A673 (cell line): ENCODE measurements around the gene KLHL18. TPM values are rescaled to one million over a fixed set of nuclear protein-coding genes. Genes with fewer than 3 reads are reported as not detected.

Experiments used
- BruUV-seq: library from RNA; stranded (reverse); fragments of 400-500 nt; replicated peaks from 2 replicates; lab custom pipeline; 2021; lab: Mats Ljungman, UMichigan
- CTCF ChIA-PET: fragments of 300-600 bp; sonication (Branson Sonifier 250); formaldehyde crosslinking; loops from one replicate; lab custom pipeline; 2022; ENCODE audit warnings: antibody characterized with exemption; lab: Charles Lee
- POLR2A ChIA-PET: fragments of 300-600 bp; sonication (Branson Sonifier 250); formaldehyde crosslinking; loops from one replicate; lab custom pipeline; 2022; ENCODE audit warnings: antibody characterized with exemption; ENCODE audit not compliant: low non-redundant PET; lab: Charles Lee
- DNase-seq: peaks from one replicate; pipeline ENCODE4 v3.0.0-alpha.2; 2015; ENCODE audit warnings: low spot score
- H3K27ac ChIP-seq: fragments of 200-600 bp; sonication (generic); 2 replicates; pipeline ENCODE4 v1.5.1; 2016; ENCODE audit warnings: mixed run types, low read depth, mild to moderate bottlenecking, mixed read lengths, antibody characterized with exemption, low read length; ENCODE audit not compliant: poor library complexity, severe bottlenecking
- H3K27me3 ChIP-seq: fragments of 200-600 bp; sonication (generic); replicated peaks from 2 replicates; pipeline ENCODE4 v1.6.1; 2017; ENCODE audit warnings: mixed run types, low read depth, mild to moderate bottlenecking, mixed read lengths, antibody characterized with exemption, low read length; ENCODE audit not compliant: insufficient read depth, poor library complexity
- H3K36me3 ChIP-seq: fragments of 200-600 bp; sonication (generic); 2 replicates; pipeline ENCODE4 v1.6.1; 2016; ENCODE audit warnings: mixed run types, mild to moderate bottlenecking, mixed read lengths, antibody characterized with exemption, low read length; ENCODE audit not compliant: insufficient read depth, poor library complexity, severe bottlenecking
- H3K4me1 ChIP-seq: fragments of 200-600 bp; sonication (generic); 2 replicates; pipeline ENCODE4 v1.6.1; 2017; ENCODE audit warnings: mixed run types, mild to moderate bottlenecking, mixed read lengths, antibody characterized with exemption, low read length; ENCODE audit not compliant: insufficient read depth, poor library complexity, severe bottlenecking
- H3K4me3 ChIP-seq: fragments of 200-600 bp; sonication (generic); 2 replicates; pipeline ENCODE4 v1.5.1; 2016; ENCODE audit warnings: low read depth, mixed run types, mild to moderate bottlenecking, mixed read lengths, low read length; ENCODE audit not compliant: poor library complexity, severe bottlenecking
- H3K9me3 ChIP-seq: fragments of 200-600 bp; sonication (generic); 2 replicates; pipeline ENCODE4 v1.6.1; 2016; ENCODE audit warnings: mixed run types, low read depth, mild to moderate bottlenecking, mixed read lengths, antibody characterized with exemption, low read length; ENCODE audit not compliant: poor library complexity, severe bottlenecking
- EZH2 ChIP-seq: fragments of 200-600 bp; sonication (generic); IDR thresholded peaks from 2 replicates; pipeline ENCODE4 v1.6.1; 2017; ENCODE audit warnings: borderline replicate concordance, low read depth, mild to moderate bottlenecking, mixed read lengths, antibody characterized with exemption, low read length; ENCODE audit not compliant: poor library complexity, severe bottlenecking
- intact Hi-C: fragments of 100-400 bp; cut with micrococcal nuclease; formaldehyde crosslinking; loops from one replicate; pipeline ENCODE4 v1.10.0; 2022; ENCODE audit not compliant: unreplicated experiment
- total RNA-seq: library from RNA; stranded (reverse); gene quantifications from 2 replicates; pipeline ENCODE4 v1.2.3, GENCODE V29; 2021
- TF ChIP-seq, protein P1 (sequence below): fragments of 300-800, 200-600 bp; sonication (generic); conservative IDR thresholded peaks from 2 replicates; pipeline ENCODE4 v1.5.1; 2017; ENCODE audit warnings: low read depth, mild to moderate bottlenecking, antibody characterized with exemption, low read length, moderate library complexity, mixed read lengths

The KLHL18 gene
- total RNA-seq, 1 experiment from 2014 or later = 22.6 TPM

DNA sequence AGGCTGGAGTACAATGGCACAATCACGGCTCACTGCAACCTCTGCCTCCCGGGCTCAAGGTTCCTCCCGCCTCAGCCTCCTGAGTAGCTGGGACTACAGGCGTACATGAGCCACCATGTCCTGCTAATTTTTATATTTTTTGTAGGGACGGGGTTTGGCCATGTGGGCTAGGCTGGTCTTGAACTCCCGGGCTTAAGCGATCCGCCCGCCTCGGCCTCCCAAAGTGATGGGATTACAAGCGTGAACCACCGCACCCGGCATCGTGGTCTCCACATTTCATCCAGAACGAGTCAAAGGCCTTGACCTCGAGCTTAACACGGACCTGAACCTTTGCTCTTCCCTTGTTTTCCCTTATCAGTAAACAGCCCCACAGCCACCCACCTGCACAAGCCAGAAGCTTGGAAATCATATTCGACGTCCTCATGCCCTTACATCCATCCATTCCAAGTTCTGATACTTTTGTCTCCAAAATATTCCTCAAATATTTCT lies 96.7 kb downstream of the KLHL18 start:
- no peak for DNase-seq
- no TSS peak for BruUV-seq
- ChIA-PET POLR2A (no interaction called here), CTCF (interaction anchor here (0.5 kb wide), 1 partner anchor 8 kb away, joined by 4 read pairs; no protein-coding TSS in a partner anchor)
- no peaks in the 10 kb centered on the region for H3K36me3 ChIP-seq
- intact Hi-C loops = no loop called here
- H3K4me3 ChIP-seq = peak overlapping the region; percentile 75
- TF ChIP-seq, protein P1, sequence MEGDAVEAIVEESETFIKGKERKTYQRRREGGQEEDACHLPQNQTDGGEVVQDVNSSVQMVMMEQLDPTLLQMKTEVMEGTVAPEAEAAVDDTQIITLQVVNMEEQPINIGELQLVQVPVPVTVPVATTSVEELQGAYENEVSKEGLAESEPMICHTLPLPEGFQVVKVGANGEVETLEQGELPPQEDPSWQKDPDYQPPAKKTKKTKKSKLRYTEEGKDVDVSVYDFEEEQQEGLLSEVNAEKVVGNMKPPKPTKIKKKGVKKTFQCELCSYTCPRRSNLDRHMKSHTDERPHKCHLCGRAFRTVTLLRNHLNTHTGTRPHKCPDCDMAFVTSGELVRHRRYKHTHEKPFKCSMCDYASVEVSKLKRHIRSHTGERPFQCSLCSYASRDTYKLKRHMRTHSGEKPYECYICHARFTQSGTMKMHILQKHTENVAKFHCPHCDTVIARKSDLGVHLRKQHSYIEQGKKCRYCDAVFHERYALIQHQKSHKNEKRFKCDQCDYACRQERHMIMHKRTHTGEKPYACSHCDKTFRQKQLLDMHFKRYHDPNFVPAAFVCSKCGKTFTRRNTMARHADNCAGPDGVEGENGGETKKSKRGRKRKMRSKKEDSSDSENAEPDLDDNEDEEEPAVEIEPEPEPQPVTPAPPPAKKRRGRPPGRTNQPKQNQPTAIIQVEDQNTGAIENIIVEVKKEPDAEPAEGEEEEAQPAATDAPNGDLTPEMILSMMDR = no peak
- no peak for TF ChIP-seq EZH2
- no peaks in the 10 kb centered on the region for H3K27me3 ChIP-seq
- H3K9me3 ChIP-seq = no peaks in the 10 kb centered on the region
- peak overlapping the region; percentile 81 for H3K27ac ChIP-seq
- no peaks in the 10 kb centered on the region for H3K4me1 ChIP-seq

DNA sequence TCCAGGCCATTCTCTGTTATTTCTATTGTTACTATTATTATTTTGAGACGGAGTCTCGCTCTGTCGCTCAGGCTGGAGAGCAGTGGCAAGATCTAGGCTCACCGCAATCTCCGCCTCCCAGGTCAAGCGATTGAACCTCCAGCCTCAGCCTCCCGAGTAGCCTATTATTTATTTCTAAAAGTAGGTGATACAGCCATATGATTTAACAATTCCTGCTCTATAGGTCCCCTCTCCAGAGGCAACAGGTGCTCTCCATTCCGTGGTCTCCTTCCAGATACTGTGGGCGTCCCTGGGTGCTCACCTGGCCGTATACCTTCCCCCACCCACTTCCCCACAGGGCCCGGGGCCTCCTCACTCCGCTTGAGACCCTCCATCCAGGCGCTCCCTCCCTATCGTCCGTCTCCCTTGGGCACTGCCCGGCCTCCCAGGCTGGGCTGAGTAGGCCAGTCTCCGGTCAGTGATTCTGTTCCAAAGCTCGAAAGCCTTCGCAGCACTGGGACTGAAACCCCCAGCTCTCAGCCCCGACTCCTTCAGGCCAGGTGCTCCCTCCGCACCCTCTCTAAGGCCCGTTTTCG lies 97.4 kb downstream of the KLHL18 start:
- Histone ChIP-seq H3K36me3 (no peaks in the 10 kb centered on the region), H3K4me3 (peak overlapping the region; percentile 75), H3K27me3 (no peaks in the 10 kb centered on the region), H3K4me1 (no peaks in the 10 kb centered on the region), H3K9me3 (no peaks in the 10 kb centered on the region), H3K27ac (peak overlapping the region; percentile 81)
- intact Hi-C loops = no loop called here
- POLR2A ChIA-PET = no interaction called here
- DNase-seq = no peak
- CTCF ChIA-PET = no interaction called here
- no TSS peak for BruUV-seq
- TF ChIP-seq EZH2 = no peak
- TF ChIP-seq, protein P1 = no peak

DNA sequence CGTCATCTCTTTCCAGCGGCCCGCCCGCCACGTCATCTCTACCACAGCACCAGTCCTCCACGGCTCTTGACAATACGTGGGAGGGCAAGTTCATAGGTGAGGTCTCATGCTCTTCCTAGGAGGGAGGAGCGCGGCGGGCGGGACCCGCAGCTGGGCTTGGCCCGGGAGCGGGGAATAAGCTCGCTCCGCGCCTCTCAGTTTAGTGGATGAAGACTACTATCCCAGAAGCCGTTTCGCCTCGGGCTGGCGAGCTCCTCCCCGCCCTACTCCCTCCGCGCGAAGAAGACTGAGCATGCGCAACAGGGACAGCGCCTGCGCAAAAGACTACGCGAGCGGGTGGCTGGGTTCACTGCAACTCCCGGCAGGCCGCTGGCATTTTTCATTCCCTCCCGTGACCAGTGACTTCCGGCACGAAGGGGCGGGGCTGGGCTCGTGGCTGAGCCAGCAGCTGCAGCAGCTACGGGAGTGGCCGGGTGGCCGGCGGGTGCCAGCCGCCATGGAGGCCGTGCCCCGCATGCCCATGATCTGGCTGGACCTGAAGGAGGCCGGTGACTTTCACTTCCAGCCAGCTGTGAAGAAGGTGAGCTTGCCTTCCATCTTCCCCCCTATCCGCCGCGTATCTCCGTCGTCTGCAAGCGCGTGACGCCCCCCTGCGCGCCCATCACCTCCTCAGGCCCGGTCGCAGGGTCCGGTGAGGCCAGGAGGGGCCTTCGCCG lies 98.0 kb downstream of the KLHL18 start, which contains the start of gene PTPN23:
TSS of gene PTPN23 (plus strand) at position 421 of the 716 bp plus-strand sequence. CDS start at position 497, 76 bp downstream.
- DNase-seq = peak; percentile 96
- Histone ChIP-seq H3K27me3 (no peaks in the 10 kb centered on the region), H3K36me3 (no peaks in the 10 kb centered on the region), H3K4me3 (peak within 1 kb of the TSS; percentile 75), H3K4me1 (no peaks in the 10 kb centered on the region), H3K27ac (peak within 1 kb of the TSS; percentile 81), H3K9me3 (no peaks in the 10 kb centered on the region)
- no TSS peak for BruUV-seq
- ChIA-PET POLR2A (no interaction called here), CTCF (no interaction called here)
- no peak for TF ChIP-seq EZH2
- TF ChIP-seq, protein P1 = no peak
- intact Hi-C loops = no loop called here
